ENCODE results near the gene HEBP2.
"Not testable (repeated sequence)": the region's sequence is repeated elsewhere in the genome, so short reads cannot be mapped to it uniquely, and the experiment has no call there.

The HEBP2 gene

GRCh38 chr6:138424004-138424904 is 20.2 kb downstream of the HEBP2 start:
- DNase-seq = no peak

- DNase-seq = not testable (repeated sequence)
Observed at GRCh38 chr6:138425256-138425655, 21.2 kb downstream of the HEBP2 start.

- no peak for DNase-seq
Observed at GRCh38 chr6:138426500-138427123, 22.6 kb downstream of the HEBP2 start.

GRCh38 chr6:138427701-138428100 is 23.7 kb downstream of the HEBP2 start:
- DNase-seq = no peak

- DNase-seq = peak; percentile 82
Observed at GRCh38 chr6:138428944-138429598, 25.0 kb downstream of the HEBP2 start.

GRCh38 chr6:138429761-138430160 is 25.7 kb downstream of the HEBP2 start:
- no peak for DNase-seq

- DNase-seq = no peak
Observed at GRCh38 chr6:138430361-138431145, 26.5 kb downstream of the HEBP2 start.

- peak; percentile 22 for DNase-seq
Observed at GRCh38 chr6:138431256-138432062, 27.4 kb downstream of the HEBP2 start.

GRCh38 chr6:138432063-138432356 is 28.0 kb downstream of the HEBP2 start:
- no peak for DNase-seq

- no peak for DNase-seq
Observed at GRCh38 chr6:138434096-138434495, 30.1 kb downstream of the HEBP2 start.

- no peak for DNase-seq
Observed at GRCh38 chr6:138434925-138435324, 30.9 kb downstream of the HEBP2 start.

- DNase-seq = no peak
Observed at GRCh38 chr6:138439546-138439945, 35.5 kb downstream of the HEBP2 start.

- no peak for DNase-seq
Observed at GRCh38 chr6:138440296-138440695, 36.3 kb downstream of the HEBP2 start.

GRCh38 chr6:138440758-138441357 is 36.8 kb downstream of the HEBP2 start:
- DNase-seq = peak; percentile 29

- DNase-seq = no peak
Observed at GRCh38 chr6:138441965-138442364, 37.9 kb downstream of the HEBP2 start.

GRCh38 chr6:138442663-138443062 is 38.6 kb downstream of the HEBP2 start:
- no peak for DNase-seq

GRCh38 chr6:138443979-138444378 is 40.0 kb downstream of the HEBP2 start:
- no peak for DNase-seq

- no peak for DNase-seq
Observed at GRCh38 chr6:138446821-138447220, 42.8 kb downstream of the HEBP2 start.

- no peak for DNase-seq
Observed at GRCh38 chr6:138450445-138450844, 46.4 kb downstream of the HEBP2 start.

GRCh38 chr6:138451043-138451442 is 47.0 kb downstream of the HEBP2 start:
- no peak for DNase-seq

GRCh38 chr6:138454981-138455706 is 51.1 kb downstream of the HEBP2 start:
- DNase-seq = peak; percentile 46

All from hematopoietic multipotent progenitor cell treated with erythropoietin and hydrocortisone succinate and interleukin-3 and kit ligand, for 6 days (in vitro differentiated cells).